HG03457 (cell line): ENCODE results near the gene ADCK1.
"Not testable (repeated sequence)": the region's sequence is repeated elsewhere in the genome, so short reads cannot be mapped to it uniquely, and the experiment has no call there.

ENCODE experiments used
- ATAC-seq: cut with Tn5 transposase; IDR thresholded peaks from one replicate; pipeline ENCODE4 v1.9.1; 2021; ENCODE audit warnings: moderate number of reproducible peaks; ENCODE audit not compliant: unreplicated experiment

ADCK1 gene

GRCh38 chr14:77931441-77931840, 131.5 kb downstream of the ADCK1 start:
- ATAC-seq = no peak

DNA sequence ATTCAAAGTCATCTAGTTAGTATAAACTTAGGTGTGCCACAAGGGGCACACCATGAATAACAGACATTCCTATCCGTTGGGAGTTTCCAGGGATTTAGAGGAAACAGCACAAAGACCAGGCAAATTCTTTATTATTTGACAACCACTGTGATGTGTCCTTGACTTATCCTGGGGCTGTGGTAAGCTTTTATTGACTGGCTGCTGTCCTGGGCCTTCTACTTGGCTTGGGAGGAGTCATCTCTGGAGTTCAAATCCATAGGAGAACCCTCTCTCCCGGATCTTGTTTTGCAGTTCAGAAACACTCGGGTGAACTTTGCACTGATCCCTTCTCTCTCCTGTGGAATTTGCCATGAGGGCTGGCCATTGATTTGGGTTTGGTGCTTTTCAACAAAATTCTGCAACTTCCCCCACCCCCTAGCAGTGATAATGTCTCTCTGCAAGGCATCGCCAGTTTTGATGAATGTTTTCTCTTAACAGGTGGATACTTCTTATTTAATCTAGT, 136.3 kb downstream of the ADCK1 start:
- no peak for ATAC-seq

DNA sequence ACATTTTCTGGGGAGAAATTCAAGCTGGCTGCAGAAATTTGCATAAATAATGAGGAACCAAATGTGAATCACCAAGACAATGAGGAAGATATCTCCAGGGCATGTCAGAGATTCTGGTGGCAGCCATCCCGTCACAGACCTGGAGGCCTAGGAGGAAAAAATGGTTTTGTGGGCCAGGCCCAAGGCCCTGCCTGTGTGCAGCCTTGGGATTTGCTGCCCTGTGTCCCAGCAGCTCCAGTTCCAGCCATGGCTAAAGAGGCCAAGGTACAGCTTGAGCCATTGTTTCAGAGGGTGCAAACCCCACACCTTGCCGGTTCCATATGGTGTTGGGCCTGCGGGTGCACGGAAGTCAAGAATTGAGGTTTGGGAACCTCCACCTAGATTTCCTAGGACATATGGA, 147.5 kb downstream of the ADCK1 start:
- no peak for ATAC-seq

DNA sequence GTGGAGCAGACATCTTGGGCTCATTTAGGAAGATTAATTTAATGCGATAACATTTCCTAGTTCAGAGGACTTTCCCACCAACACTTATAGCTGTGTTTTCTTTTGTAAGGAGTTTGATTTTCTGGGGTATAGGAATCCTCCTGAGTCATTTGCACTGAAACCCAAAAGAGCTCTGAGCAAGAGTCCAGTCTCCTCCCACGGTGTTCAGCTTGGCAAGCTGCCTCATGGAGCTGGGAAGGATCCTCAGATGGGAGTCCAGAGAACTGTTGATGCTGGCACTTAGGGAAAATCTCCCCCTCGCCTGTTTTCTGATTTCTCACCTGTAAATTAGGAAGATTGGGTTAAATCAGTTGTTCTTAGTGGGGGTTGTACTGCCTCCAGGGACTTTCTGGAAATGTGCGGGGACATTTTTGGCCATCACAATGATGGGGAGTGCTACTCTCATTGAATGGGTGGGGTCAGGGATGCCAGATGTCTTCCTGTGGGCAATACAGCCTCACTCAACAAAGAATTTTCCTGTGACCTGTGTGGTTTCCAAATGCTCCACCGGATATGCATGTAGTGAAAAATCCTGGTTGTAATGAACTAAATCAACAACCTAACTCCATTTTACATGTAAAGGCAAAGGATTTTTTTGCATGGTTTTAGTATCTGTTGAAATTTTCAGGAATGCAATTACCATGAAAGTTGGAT, 150.6 kb downstream of the ADCK1 start:
- ATAC-seq = no peak

DNA sequence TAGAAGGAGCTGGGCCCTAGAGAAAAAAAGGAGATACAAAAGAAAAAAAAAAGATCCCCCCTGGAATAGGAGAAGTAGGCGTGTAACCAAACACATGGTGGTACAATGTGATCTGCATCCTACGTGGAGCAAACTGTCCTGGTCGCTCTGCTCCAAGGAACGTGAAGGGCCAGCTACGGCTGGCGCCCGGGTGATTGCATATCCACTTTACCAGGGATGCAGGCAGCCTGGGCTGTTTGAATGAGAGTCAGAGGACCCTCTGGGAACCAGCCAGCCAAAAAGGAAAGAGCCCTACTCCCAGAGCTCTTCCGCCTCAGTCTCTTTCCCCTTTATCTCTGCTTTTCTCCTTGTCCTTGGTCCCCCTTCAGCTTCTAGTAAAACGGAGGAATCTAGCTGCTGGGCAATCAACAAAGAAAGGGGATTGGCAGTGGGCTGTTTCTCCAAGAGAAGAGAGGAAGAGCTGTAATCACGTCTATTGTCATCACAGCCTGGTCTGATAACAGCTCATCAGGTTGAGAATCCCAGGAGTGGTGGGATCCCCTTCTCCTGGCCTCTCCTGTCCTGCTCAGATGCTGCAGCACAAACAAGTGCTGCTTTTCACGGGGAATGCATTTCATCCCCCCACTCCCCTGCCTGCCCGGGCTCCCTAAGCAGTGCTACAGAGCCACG, 156.0 kb downstream of the ADCK1 start:
- ATAC-seq = no peak

DNA sequence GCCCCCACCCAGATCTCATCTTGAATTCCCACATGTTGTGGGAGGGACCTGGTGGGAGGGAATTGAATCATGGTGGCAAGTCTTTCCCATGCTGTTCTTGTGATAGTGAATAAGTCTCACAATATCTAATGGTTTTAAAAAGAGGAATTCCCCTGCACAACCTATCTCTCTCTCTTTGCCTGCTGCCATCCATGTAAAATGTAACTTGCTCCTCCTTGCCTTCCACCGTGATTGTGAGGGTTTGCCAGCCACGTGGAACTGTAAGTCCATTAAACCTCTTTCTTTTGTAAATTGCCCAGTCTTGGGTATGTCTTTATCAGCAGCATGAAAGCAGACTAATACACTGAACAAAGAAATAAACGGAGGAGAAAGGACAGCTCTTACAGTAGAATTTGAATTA, 159.8 kb downstream of the ADCK1 start:
- not testable (repeated sequence) for ATAC-seq

- ATAC-seq = no peak
These were observed 162.1 kb downstream of the ADCK1 start for GRCh38 chr14:77961847-77962580.

DNA sequence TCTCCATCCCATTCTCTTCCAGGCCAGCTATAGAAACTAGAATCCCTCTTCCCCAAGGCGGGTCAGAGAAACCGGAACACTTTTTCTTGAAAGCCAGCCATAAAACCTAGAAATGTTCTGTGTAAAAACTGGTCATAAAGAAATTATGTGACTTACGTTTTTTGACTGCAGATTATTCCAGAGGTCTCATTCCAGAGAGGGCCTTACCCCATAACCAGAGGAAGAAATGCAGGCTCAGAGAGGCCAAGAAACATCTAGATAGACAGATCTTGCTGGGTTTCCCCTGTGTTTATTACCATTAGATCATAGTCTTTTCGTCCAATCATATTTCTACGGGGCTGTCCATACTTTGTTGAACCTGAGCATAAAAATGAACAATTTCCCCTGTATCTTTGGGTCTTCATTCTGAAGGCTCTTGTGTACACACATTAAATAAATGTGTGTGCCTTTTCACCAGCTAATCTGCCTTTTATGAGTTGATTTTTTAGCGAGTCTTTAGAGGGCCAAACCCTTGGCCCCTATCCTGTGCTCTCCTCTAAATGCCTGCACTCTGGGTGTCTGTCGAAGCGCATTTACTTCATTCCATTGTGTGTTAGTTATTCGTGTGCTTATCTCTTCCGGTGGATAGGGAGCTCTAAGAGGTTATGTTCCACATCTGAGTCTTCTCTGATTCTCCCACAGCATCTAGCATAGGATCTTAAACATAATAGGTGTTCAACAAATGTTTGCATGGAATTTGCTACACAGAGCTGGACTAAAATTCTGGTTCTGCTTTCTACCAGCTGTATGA, 163.0 kb downstream of the ADCK1 start:
- ATAC-seq = no peak

DNA sequence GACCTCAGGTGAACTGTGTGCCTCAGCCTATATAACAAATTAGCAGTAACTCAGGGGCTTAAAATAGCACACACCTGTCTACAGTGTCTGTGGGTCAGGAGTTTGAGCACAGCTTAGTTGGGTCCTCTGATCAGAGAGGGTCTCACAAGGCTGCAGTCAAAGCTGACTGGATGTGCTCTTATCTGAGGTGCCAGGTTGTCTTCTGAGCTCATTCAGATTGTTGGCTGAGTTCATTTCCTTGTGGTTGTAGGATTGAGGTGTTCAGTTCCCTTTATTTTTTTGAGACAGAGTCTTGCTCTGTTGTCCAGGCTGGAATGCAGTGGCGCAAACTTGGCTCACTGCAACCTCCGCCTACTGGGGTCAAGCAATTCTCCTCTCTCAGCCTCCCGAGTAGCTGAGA, 164.7 kb downstream of the ADCK1 start:
- no peak for ATAC-seq

DNA sequence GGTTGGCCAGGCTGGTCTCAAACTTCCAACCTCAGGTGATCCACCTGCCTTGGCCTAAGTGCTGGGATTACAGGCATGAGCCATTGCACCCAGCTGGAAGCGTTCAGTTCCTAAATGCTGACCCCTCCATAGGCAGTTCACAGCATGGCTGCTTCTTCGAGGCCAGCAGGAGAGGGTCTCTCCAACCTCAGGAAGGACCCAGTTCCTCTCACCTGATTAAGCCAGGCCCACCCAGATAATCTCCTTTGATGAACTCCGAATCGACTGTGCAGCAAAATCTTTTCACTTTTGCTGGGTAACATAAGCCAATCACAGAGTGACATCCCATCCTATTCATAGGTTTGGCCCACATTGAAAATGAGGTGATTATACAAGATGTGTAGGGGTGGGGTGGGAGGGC, 165.1 kb downstream of the ADCK1 start:
- ATAC-seq = no peak

GRCh38 chr14:77965919-77966435, 166.1 kb downstream of the ADCK1 start:
- peak; percentile 81 for ATAC-seq

GRCh38 chr14:77967110-77967509, 167.2 kb downstream of the ADCK1 start:
- no peak for ATAC-seq

DNA sequence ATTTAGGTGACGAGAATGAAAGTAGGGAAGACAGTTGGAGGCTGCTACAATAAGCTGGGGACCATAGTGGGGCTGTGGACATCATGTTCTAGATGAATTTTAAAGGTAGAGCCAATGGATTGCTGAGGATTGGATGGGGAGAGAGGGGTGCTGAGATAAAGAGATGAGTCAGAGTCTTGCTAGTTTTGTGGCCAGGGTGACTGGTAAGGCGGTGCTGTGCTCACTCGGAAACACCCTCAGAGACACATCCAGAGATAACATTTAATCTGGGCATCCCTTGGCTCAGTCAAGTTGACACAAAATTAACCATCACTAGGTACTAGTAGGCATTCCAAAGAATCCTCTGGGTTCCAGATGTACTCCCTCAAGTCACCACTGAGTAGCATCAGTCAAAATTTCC, 170.7 kb downstream of the ADCK1 start:
- ATAC-seq = no peak

GRCh38 chr14:77973246-77973645, 173.3 kb downstream of the ADCK1 start:
- no peak for ATAC-seq

GRCh38 chr14:77976591-77976990, 176.7 kb downstream of the ADCK1 start:
- ATAC-seq = no peak

- ATAC-seq = no peak
These were observed 179.3 kb downstream of the ADCK1 start for GRCh38 chr14:77979171-77979570.

- no peak for ATAC-seq
These were observed 179.9 kb downstream of the ADCK1 start for GRCh38 chr14:77979666-77980351.

- ATAC-seq = no peak
These were observed 180.8 kb downstream of the ADCK1 start for GRCh38 chr14:77980475-77981321.
